Thymus (tissue), 11 donors: Measurements from ENCODE around the gene CPT1B. TPM values are rescaled to one million over a fixed set of nuclear protein-coding genes. Genes with fewer than 3 reads are reported as not detected.

Experiments used
- DNase-seq, 9 donors: peaks; one replicate each; pipeline ENCODE4 v3.0.0-alpha.2; 2013; ENCODE audit warnings: low spot score in 9 of 9, low read depth in 6 of 9, missing footprints in 1 of 9
- H3K27ac ChIP-seq, 2 donors: one replicate each; pipeline ENCODE4 v1.5.1; 2013; ENCODE audit warnings: control low read depth in 1 of 2, low read depth in 1 of 2, low read length in 1 of 2, mild to moderate bottlenecking in 1 of 2, moderate library complexity in 1 of 2
- H3K27me3 ChIP-seq, 2 donors: one replicate each; pipeline ENCODE4 v1.5.1; 2013; ENCODE audit warnings: low read length in 1 of 2; ENCODE audit not compliant: control insufficient read depth in 2 of 2, insufficient read depth in 1 of 2
- H3K36me3 ChIP-seq, 2 donors: one replicate each; pipeline ENCODE4 v1.5.1; 2013; ENCODE audit warnings: low read length in 1 of 2, mild to moderate bottlenecking in 1 of 2, moderate library complexity in 1 of 2; ENCODE audit not compliant: control insufficient read depth in 2 of 2, insufficient read depth in 2 of 2
- H3K4me1 ChIP-seq, 2 donors: one replicate each; pipeline ENCODE4 v1.5.1; 2013; ENCODE audit warnings: low read length in 2 of 2; ENCODE audit not compliant: control insufficient read depth in 2 of 2, insufficient read depth in 2 of 2
- H3K4me3 ChIP-seq, 2 donors: one replicate each; pipeline ENCODE4 v1.5.1; 2013; ENCODE audit warnings: low read length in 2 of 2, control low read depth in 1 of 2, mild to moderate bottlenecking in 1 of 2
- H3K9me3 ChIP-seq, 2 donors: one replicate each; pipeline ENCODE4 v1.5.1; 2013; ENCODE audit warnings: low read length in 1 of 2, mild to moderate bottlenecking in 1 of 2; ENCODE audit not compliant: control insufficient read depth in 2 of 2, insufficient read depth in 1 of 2
- WGBS: extraction: QIAGEN DNeasy Blood & Tissue Kit; methylation state at CpG from one replicate; pipeline ENCODE4 v1.1.7; 2013; 5-methylcytosine and 5-hydroxymethylcytosine counted together
- polyA plus RNA-seq: library from polyadenylated mRNA; stranded (reverse); fragments of 200-250 nt; gene quantifications from one replicate; pipeline ENCODE4 v1.2.3, GENCODE V29; 2013
- total RNA-seq: library from RNA; stranded (reverse); fragments of 120-200 nt; gene quantifications from one replicate; pipeline ENCODE4 v1.2.4, GENCODE V29; 2013
- donor health status: healthy.

The CPT1B gene
- total and polyA plus RNA-seq, 2 donors: 8.5 to 74.1 TPM

- WGBS: under 1% methylated on average over 96 of the region's 96 CpGs
Observed at GRCh38 chr22:50582493-50583293, 4.5 kb upstream of the CPT1B start, which contains the start of gene CHKB. Gene CHKB, minus strand, starts transcription at chr22:50582849. Its CDS starts 68 bp downstream, at chr22:50582781.

GRCh38 chr22:50581950-50582492 is 3.8 kb upstream of the CPT1B start:
- DNase-seq: peak in 3 of 9 donors; percentile 9 to 28 (median 16)
- Histone ChIP-seq H3K27ac (peak overlapping the region; percentile 86 to 97), H3K9me3 (no peaks in the 10 kb centered on the region), H3K4me3 (peak overlapping the region; percentile 65 to 80), H3K36me3 (peaks cover 12 to 18% of the 10 kb centered on the region in 2 donors), H3K4me1 (peaks cover 7 to 22% of the 10 kb centered on the region in 2 donors), H3K27me3 (peaks cover 0 to 23% of the 10 kb centered on the region in 2 donors)
- 8% methylated on average over 39 of the region's 39 CpGs for WGBS

More at GRCh38 chr22:50582493-50583293, 4.5 kb upstream of the CPT1B start, which contains the start of gene CHKB:
- peak within 1 kb of the TSS; percentile 65 to 80 for H3K4me3 ChIP-seq
- H3K27ac ChIP-seq: peak within 1 kb of the TSS; percentile 86 to 97
- no peaks in the 10 kb centered on the region for H3K9me3 ChIP-seq
- peaks cover 7 to 19% of the 10 kb centered on the region in 2 donors for H3K4me1 ChIP-seq
- peaks cover 0 to 20% of the 10 kb centered on the region in 2 donors for H3K27me3 ChIP-seq
- DNase-seq: peak; percentile 86 to 99 (median 95)
- peaks cover 12 to 18% of the 10 kb centered on the region in 2 donors for H3K36me3 ChIP-seq

- peaks cover 7 to 22% of the 10 kb centered on the region in 2 donors for H3K4me1 ChIP-seq
- H3K27ac ChIP-seq: no peak overlapping the region
- H3K27me3 ChIP-seq: peaks cover 0 to 29% of the 10 kb centered on the region in 2 donors
- H3K9me3 ChIP-seq: no peaks in the 10 kb centered on the region
- peaks cover 12 to 18% of the 10 kb centered on the region in 2 donors for H3K36me3 ChIP-seq
- H3K4me3 ChIP-seq: peak overlapping the region; percentile 65 to 80
- WGBS: 97% methylated on average over 22 of the region's 22 CpGs
- no peak for DNase-seq
Observed at GRCh38 chr22:50581031-50581949, 3.1 kb upstream of the CPT1B start.

GRCh38 chr22:50579752-50580151 is 1.5 kb upstream of the CPT1B start:
- DNase-seq: no peak
- Histone ChIP-seq H3K27me3 (peaks cover 0 to 29% of the 10 kb centered on the region in 2 donors), H3K9me3 (no peaks in the 10 kb centered on the region), H3K27ac (no peak overlapping the region), H3K4me1 (peaks cover 7 to 22% of the 10 kb centered on the region in 2 donors), H3K36me3 (peaks cover 12 to 18% of the 10 kb centered on the region in 2 donors), H3K4me3 (no peak overlapping the region)
- WGBS: over 99% methylated on average over 4 of the region's 4 CpGs

GRCh38 chr22:50578776-50579310 is 616 bp upstream of the CPT1B start:
- Histone ChIP-seq H3K9me3 (no peaks in the 10 kb centered on the region), H3K27me3 (peaks cover 0 to 29% of the 10 kb centered on the region in 2 donors), H3K4me3 (no peak overlapping the region), H3K4me1 (peaks cover 7 to 22% of the 10 kb centered on the region in 2 donors), H3K36me3 (peaks cover 12 to 18% of the 10 kb centered on the region in 2 donors), H3K27ac (no peak overlapping the region)
- 96% methylated on average over 8 of the region's 8 CpGs for WGBS
- no peak for DNase-seq

- no peak for DNase-seq
- no peak overlapping the region for H3K27ac ChIP-seq
- no peak overlapping the region for H3K4me3 ChIP-seq
Observed at GRCh38 chr22:50577697-50577986, 585 bp downstream of the CPT1B start.

GRCh38 chr22:50576806-50577696 is 1.2 kb downstream of the CPT1B start:
- 87% methylated on average over 18 of the region's 18 CpGs for whole genome bisulfite sequencing
- DNase-seq: no peak
- H3K36me3 ChIP-seq: peaks cover 22 to 25% of the 10 kb centered on the region in 2 donors
- H3K4me1 ChIP-seq: peaks cover 3 to 14% of the 10 kb centered on the region in 2 donors
- H3K4me3 ChIP-seq: no peak overlapping the region
- no peak overlapping the region for H3K27ac ChIP-seq
- H3K9me3 ChIP-seq: no peaks in the 10 kb centered on the region
- peaks cover 0 to 26% of the 10 kb centered on the region in 2 donors for H3K27me3 ChIP-seq

More at GRCh38 chr22:50577697-50577986, 585 bp downstream of the CPT1B start:
- WGBS: 58% methylated on average over 23 of the region's 23 CpGs
- peaks cover 0 to 26% of the 10 kb centered on the region in 2 donors for H3K27me3 ChIP-seq
- H3K36me3 ChIP-seq: peaks cover 21 to 24% of the 10 kb centered on the region in 2 donors
- H3K4me1 ChIP-seq: peaks cover 3 to 15% of the 10 kb centered on the region in 2 donors
- no peaks in the 10 kb centered on the region for H3K9me3 ChIP-seq

GRCh38 chr22:50576070-50576469 is 2.2 kb downstream of the CPT1B start:
- no peak overlapping the region for H3K4me3 ChIP-seq
- H3K36me3 ChIP-seq: peaks cover 23 to 25% of the 10 kb centered on the region in 2 donors
- H3K9me3 ChIP-seq: no peaks in the 10 kb centered on the region
- H3K27ac ChIP-seq: no peak overlapping the region
- H3K27me3 ChIP-seq: peaks cover 0 to 26% of the 10 kb centered on the region in 2 donors
- 90% methylated on average over 5 of the region's 5 CpGs for WGBS
- no peak for DNase-seq
- peaks cover 0 to 7% of the 10 kb centered on the region in 2 donors for H3K4me1 ChIP-seq
